ENCODE measurements around the gene TALDO1. TPM values are rescaled to one million over a fixed set of nuclear protein-coding genes. Genes with fewer than 3 reads are reported as not detected.

TALDO1 gene
- total RNA-seq, 1 donor from 2014 or later = 78.3 TPM

DNA sequence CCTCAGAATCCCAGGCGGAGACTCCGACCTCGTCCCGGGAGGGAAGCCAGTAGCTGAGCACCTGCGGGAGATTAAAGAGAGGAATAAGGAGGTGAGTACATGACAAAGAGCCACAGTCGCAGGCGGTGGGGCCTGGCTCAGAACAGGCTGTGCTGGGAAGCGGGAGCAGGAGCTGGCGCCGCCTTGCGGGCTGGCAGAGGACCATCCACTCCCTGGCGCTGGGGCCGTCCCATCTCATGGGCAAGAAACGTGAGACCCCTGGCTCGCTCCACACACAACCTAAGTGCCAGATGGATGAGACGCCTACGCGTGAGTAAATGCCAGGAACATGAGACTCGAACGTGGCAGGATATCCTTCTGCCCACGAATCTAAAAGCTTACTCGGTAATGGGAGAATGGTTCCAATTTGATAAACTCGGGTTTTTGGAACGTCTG is 36.3 kb downstream of the TALDO1 start:
- H3K4me3 ChIP-seq (ENCODE audit: low read length in 3 of 3) = peak overlapping the region; percentile 15 to 47 (median 46)
- peak overlapping the region; percentile 47 to 62 (median 56) for H3K9ac ChIP-seq (ENCODE audit: low read depth in 1 of 3, low read length in 3 of 3)
- H3K27ac ChIP-seq (ENCODE audit: low read depth, low read length) = peak overlapping the region; percentile 54
- H3K4me1 ChIP-seq (ENCODE audit: control insufficient read depth in 3 of 3, insufficient read depth in 3 of 3, low read length in 3 of 3) = peaks cover 16 to 19% (median 16%) of the 10 kb centered on the region in 3 donors
- no peaks in the 10 kb centered on the region for H3K9me3 ChIP-seq (ENCODE audit: control insufficient read depth in 3 of 3, low read length in 3 of 3)
- H3K36me3 ChIP-seq (ENCODE audit: control insufficient read depth in 3 of 3, insufficient read depth in 3 of 3, low read length in 3 of 3) = peaks cover 8 to 10% (median 10%) of the 10 kb centered on the region in 3 donors
- H3K27me3 ChIP-seq (ENCODE audit: control insufficient read depth in 3 of 3, insufficient read depth in 3 of 3, low read length in 3 of 3) = peaks cover 13 to 16% (median 14%) of the 10 kb centered on the region in 3 donors

DNA sequence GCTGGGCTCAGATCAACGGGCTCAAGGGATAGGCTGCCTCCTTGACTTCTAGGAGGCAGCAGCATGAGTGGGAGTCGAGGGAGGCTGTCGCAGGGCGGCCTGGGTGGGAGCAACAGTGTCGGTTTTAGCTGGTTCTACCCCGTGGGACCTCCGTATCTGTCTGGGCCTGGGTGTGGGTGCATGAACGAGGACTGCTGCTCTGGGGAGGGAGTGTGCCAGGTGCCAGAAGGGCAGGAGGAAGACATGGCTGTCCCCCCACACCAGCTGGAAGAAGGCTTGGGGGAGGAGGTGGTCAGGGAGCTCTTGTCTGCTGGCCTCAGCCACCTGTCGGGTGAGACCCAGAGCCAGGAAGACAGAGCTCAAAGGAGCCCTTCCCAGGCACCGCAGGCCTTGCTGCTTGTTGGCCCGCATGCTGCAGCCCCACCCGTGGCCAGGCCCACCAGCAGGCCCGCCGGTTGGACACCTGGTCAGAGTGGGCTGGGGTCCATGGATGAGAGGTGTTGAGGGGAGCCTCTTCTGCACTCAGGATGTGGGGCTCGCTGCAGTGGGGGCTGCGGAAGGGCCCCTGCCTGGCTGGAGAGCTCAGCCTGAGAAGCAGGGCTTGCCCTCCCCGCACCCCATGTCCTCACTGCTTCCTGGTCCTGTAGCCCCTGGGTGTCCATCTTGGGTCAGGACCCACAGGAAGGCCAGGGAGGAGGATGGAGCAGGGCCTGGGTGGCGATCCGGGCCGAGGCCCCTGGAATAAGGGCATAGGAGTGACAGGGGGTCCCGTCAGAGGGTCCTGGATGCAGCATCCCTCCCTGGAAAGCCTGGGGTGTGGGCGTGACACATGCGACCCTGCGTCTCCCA is 39.2 kb downstream of the TALDO1 start:
- peaks cover 14 to 22% (median 16%) of the 10 kb centered on the region in 3 donors for H3K4me1 ChIP-seq (ENCODE audit: control insufficient read depth in 3 of 3, insufficient read depth in 3 of 3, low read length in 3 of 3)

GRCh38 chr11:787084-787675 is 39.9 kb downstream of the TALDO1 start:
- H3K4me3 ChIP-seq (ENCODE audit: low read length in 3 of 3) = no peak overlapping the region
- no peaks in the 10 kb centered on the region for H3K9me3 ChIP-seq (ENCODE audit: control insufficient read depth in 3 of 3, low read length in 3 of 3)
- H3K27ac ChIP-seq (ENCODE audit: low read depth, low read length) = no peak overlapping the region
- H3K4me1 ChIP-seq (ENCODE audit: control insufficient read depth in 3 of 3, insufficient read depth in 3 of 3, low read length in 3 of 3) = peaks cover 14 to 22% (median 16%) of the 10 kb centered on the region in 3 donors
- H3K9ac ChIP-seq (ENCODE audit: low read depth in 1 of 3, low read length in 3 of 3) = no peak overlapping the region
- H3K27me3 ChIP-seq (ENCODE audit: control insufficient read depth in 3 of 3, insufficient read depth in 3 of 3, low read length in 3 of 3) = peaks cover 30 to 39% (median 37%) of the 10 kb centered on the region in 3 donors
- no peaks in the 10 kb centered on the region for H3K36me3 ChIP-seq (ENCODE audit: control insufficient read depth in 3 of 3, insufficient read depth in 3 of 3, low read length in 3 of 3)

More for the DNA sequence above, 39.2 kb downstream of the TALDO1 start:
- H3K36me3 ChIP-seq (ENCODE audit: control insufficient read depth in 3 of 3, insufficient read depth in 3 of 3, low read length in 3 of 3) = no peaks in the 10 kb centered on the region
- no peaks in the 10 kb centered on the region for H3K9me3 ChIP-seq (ENCODE audit: control insufficient read depth in 3 of 3, low read length in 3 of 3)
- no peak overlapping the region for H3K27ac ChIP-seq (ENCODE audit: low read depth, low read length)
- H3K27me3 ChIP-seq (ENCODE audit: control insufficient read depth in 3 of 3, insufficient read depth in 3 of 3, low read length in 3 of 3) = peaks cover 30 to 36% (median 34%) of the 10 kb centered on the region in 3 donors
- H3K9ac ChIP-seq (ENCODE audit: low read depth in 1 of 3, low read length in 3 of 3) = no peak overlapping the region
- H3K4me3 ChIP-seq (ENCODE audit: low read length in 3 of 3) = no peak overlapping the region

GRCh38 chr11:788009-788640 is 40.9 kb downstream of the TALDO1 start:
- H3K27ac ChIP-seq (ENCODE audit: low read depth, low read length) = no peak overlapping the region
- no peaks in the 10 kb centered on the region for H3K9me3 ChIP-seq (ENCODE audit: control insufficient read depth in 3 of 3, low read length in 3 of 3)
- H3K9ac ChIP-seq (ENCODE audit: low read depth in 1 of 3, low read length in 3 of 3) = no peak overlapping the region
- peaks cover 8 to 12% (median 8%) of the 10 kb centered on the region in 3 donors for H3K4me1 ChIP-seq (ENCODE audit: control insufficient read depth in 3 of 3, insufficient read depth in 3 of 3, low read length in 3 of 3)
- peaks cover 30 to 42% (median 37%) of the 10 kb centered on the region in 3 donors for H3K27me3 ChIP-seq (ENCODE audit: control insufficient read depth in 3 of 3, insufficient read depth in 3 of 3, low read length in 3 of 3)
- no peaks in the 10 kb centered on the region for H3K36me3 ChIP-seq (ENCODE audit: control insufficient read depth in 3 of 3, insufficient read depth in 3 of 3, low read length in 3 of 3)
- H3K4me3 ChIP-seq (ENCODE audit: low read length in 3 of 3) = no peak overlapping the region

DNA sequence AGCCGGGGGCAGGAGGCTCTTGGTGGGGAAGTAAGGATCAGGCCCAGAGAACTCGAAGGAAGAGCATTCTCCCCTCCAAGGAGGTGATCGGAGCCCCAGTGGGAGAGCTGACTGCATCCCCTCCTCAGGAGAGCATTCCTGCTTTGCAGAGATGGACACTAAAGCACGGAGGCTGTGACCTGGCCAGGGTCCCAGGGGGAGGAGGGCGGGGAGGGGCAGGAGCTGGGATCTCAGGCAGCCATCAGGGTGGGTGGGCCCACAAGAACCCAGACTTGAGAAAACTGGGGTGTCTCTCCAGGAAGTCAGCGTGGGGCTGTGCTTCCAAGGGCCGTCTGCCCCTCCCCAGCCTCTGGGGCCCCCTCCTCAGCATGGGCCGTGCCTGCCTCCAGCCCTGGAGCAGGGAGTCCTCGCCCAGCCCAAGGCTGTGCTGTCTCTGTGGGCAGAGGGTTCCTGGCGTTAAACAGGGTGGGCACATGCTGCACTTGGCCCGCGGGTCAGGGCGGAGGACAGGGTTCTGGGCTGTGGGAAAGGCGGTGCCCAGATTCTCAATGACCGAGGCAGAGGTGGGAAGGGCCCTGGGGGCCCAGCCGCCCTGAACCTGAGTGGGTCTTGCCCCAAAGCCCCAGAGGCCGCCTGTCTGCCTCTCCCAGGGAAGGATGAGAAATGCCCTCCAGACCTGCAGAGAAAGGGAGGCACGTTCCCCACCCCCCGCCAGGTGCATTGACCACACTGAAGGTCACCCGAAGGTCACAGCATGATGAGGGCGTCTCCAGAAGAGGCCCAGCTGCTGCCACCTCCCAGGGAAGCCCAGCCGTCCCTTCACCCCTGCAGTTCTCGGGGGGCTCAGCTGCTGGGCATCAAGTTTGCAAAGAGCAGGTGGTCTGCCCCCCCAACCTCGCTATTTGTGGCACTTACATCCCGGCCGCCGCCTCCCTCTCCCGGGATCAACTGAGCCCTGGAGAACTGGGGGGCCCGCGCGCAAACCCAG is 42.0 kb downstream of the TALDO1 start:
- H3K9me3 ChIP-seq (ENCODE audit: control insufficient read depth in 3 of 3, low read length in 3 of 3) = no peaks in the 10 kb centered on the region
- H3K27me3 ChIP-seq (ENCODE audit: control insufficient read depth in 3 of 3, insufficient read depth in 3 of 3, low read length in 3 of 3) = peaks cover 30 to 52% (median 45%) of the 10 kb centered on the region in 3 donors
- no peaks in the 10 kb centered on the region for H3K36me3 ChIP-seq (ENCODE audit: control insufficient read depth in 3 of 3, insufficient read depth in 3 of 3, low read length in 3 of 3)
- no peak overlapping the region for H3K9ac ChIP-seq (ENCODE audit: low read depth in 1 of 3, low read length in 3 of 3)
- no peak overlapping the region for H3K27ac ChIP-seq (ENCODE audit: low read depth, low read length)
- H3K4me3 ChIP-seq (ENCODE audit: low read length in 3 of 3) = no peak overlapping the region
- peaks cover 0 to 12% (median 0%) of the 10 kb centered on the region in 3 donors for H3K4me1 ChIP-seq (ENCODE audit: control insufficient read depth in 3 of 3, insufficient read depth in 3 of 3, low read length in 3 of 3)

DNA sequence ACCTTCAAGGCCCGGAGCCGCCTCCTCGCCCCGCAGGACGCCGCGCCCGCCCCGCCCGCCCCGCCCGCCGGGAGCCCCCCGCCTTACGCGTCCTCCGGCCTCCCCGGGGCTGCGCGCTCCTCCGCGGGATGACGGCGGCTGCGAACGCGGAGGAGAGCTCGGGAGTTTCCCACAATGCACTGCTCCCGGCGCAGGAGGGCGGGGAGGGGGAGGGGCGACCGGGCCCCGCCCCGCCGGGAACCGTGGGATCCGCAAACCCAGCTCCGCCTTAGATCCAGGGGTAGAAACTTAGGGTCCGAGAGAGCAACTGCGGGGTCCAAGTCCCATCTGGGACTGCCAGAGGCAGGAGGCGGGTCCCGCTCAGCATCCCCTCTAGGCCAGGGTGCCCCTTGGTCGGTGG is 42.7 kb downstream of the TALDO1 start, which contains the start of gene CEND1:
Gene CEND1 (minus strand): TSS at position 148 of the 400 bp plus-strand sequence. CDS start 1,514 bp downstream, outside the sequence.
- H3K9ac ChIP-seq (ENCODE audit: low read depth in 1 of 3, low read length in 3 of 3) = no peak within 1 kb of the TSS
- H3K4me3 ChIP-seq (ENCODE audit: low read length in 3 of 3) = no peak within 1 kb of the TSS
- H3K36me3 ChIP-seq (ENCODE audit: control insufficient read depth in 3 of 3, insufficient read depth in 3 of 3, low read length in 3 of 3) = no peaks in the 10 kb centered on the region

GRCh38 chr11:790721-791564 is 43.7 kb downstream of the TALDO1 start:
- Histone ChIP-seq H3K9me3 (ENCODE audit: control insufficient read depth in 3 of 3, low read length in 3 of 3) (no peaks in the 10 kb centered on the region), H3K4me3 (ENCODE audit: low read length in 3 of 3) (no peak overlapping the region), H3K9ac (ENCODE audit: low read depth in 1 of 3, low read length in 3 of 3) (no peak overlapping the region), H3K27ac (ENCODE audit: low read depth, low read length) (no peak overlapping the region), H3K4me1 (ENCODE audit: control insufficient read depth in 3 of 3, insufficient read depth in 3 of 3, low read length in 3 of 3) (peaks cover 6 to 24% (median 13%) of the 10 kb centered on the region in 3 donors), H3K27me3 (ENCODE audit: control insufficient read depth in 3 of 3, insufficient read depth in 3 of 3, low read length in 3 of 3) (peaks cover 33 to 59% (median 55%) of the 10 kb centered on the region in 3 donors), H3K36me3 (ENCODE audit: control insufficient read depth in 3 of 3, insufficient read depth in 3 of 3, low read length in 3 of 3) (no peaks in the 10 kb centered on the region)

More for the DNA sequence above, 42.7 kb downstream of the TALDO1 start, which contains the start of gene CEND1:
- H3K4me1 ChIP-seq (ENCODE audit: control insufficient read depth in 3 of 3, insufficient read depth in 3 of 3, low read length in 3 of 3) = peaks cover 0 to 17% (median 3%) of the 10 kb centered on the region in 3 donors
- no peak within 1 kb of the TSS for H3K27ac ChIP-seq (ENCODE audit: low read depth, low read length)
- H3K27me3 ChIP-seq (ENCODE audit: control insufficient read depth in 3 of 3, insufficient read depth in 3 of 3, low read length in 3 of 3) = peaks cover 30 to 57% (median 51%) of the 10 kb centered on the region in 3 donors
- H3K9me3 ChIP-seq (ENCODE audit: control insufficient read depth in 3 of 3, low read length in 3 of 3) = no peaks in the 10 kb centered on the region

- no peaks in the 10 kb centered on the region for H3K36me3 ChIP-seq (ENCODE audit: control insufficient read depth in 3 of 3, insufficient read depth in 3 of 3, low read length in 3 of 3)
- H3K9ac ChIP-seq (ENCODE audit: low read depth in 1 of 3, low read length in 3 of 3) = no peak overlapping the region
- H3K9me3 ChIP-seq (ENCODE audit: control insufficient read depth in 3 of 3, low read length in 3 of 3) = no peaks in the 10 kb centered on the region
- H3K27me3 ChIP-seq (ENCODE audit: control insufficient read depth in 3 of 3, insufficient read depth in 3 of 3, low read length in 3 of 3) = peaks cover 33 to 59% (median 56%) of the 10 kb centered on the region in 3 donors
- peaks cover 14 to 33% (median 21%) of the 10 kb centered on the region in 3 donors for H3K4me1 ChIP-seq (ENCODE audit: control insufficient read depth in 3 of 3, insufficient read depth in 3 of 3, low read length in 3 of 3)
- no peak overlapping the region for H3K4me3 ChIP-seq (ENCODE audit: low read length in 3 of 3)
- H3K27ac ChIP-seq (ENCODE audit: low read depth, low read length) = no peak overlapping the region
Measured at GRCh38 chr11:791658-792534, 44.6 kb downstream of the TALDO1 start.

Measured in skeletal muscle tissue (tissue), 4 donors.